H1 (cell line): ENCODE measurements around the gene TCF4. TPM values are rescaled to one million over a fixed set of nuclear protein-coding genes. Genes with fewer than 3 reads are reported as not detected.

Source experiments
- CTCF ChIA-PET: fragments of 300-600 bp; sonication (Branson Sonifier 250); formaldehyde crosslinking; loops from one replicate; lab custom pipeline; 2021; ENCODE audit not compliant: partially characterized antibody; lab: Charles Lee
- POLR2A ChIA-PET: fragments of 300-600 bp; sonication (Branson Sonifier 250); formaldehyde crosslinking; loops from one replicate; lab custom pipeline; 2021; ENCODE audit warnings: inconsistent platforms; ENCODE audit not compliant: partially characterized antibody; lab: Charles Lee
- DNase-seq, 2 experiments: peaks; one replicate each; pipeline versions ENCODE4 v3.0.0 to v3.0.0-alpha.2; 2010 to 2022; ENCODE audit warnings: low spot score in 2 of 2, low read depth in 1 of 2, mixed read lengths in 1 of 2
- FAIRE-seq: peaks from 2 replicates; lab custom pipeline; 2011; peaks lifted over from hg19 to GRCh38; lab: Jason Lieb, UNC
- H2AFZ ChIP-seq: 2 replicates; pipeline ENCODE4 v1.8.1; 2012; ENCODE audit warnings: low read length, inconsistent platforms
- H2AK5ac ChIP-seq: 2 replicates; pipeline ENCODE4 v1.6.1; 2013; ENCODE audit warnings: low read depth, low read length
- H2BK120ac ChIP-seq: replicated peaks from 2 replicates; pipeline ENCODE3; 2013; ENCODE audit warnings: low read depth, low read length, inconsistent platforms
- H2BK12ac ChIP-seq: 2 replicates; pipeline ENCODE4 v1.6.1; 2013; ENCODE audit warnings: low read depth, low read length
- H2BK15ac ChIP-seq: 2 replicates; pipeline ENCODE4 v1.6.1; 2013; ENCODE audit warnings: low read length
- H2BK20ac ChIP-seq: 2 replicates; pipeline ENCODE4 v1.6.1; 2013; ENCODE audit warnings: low read length
- H2BK5ac ChIP-seq: 2 replicates; pipeline ENCODE4 v1.6.1; 2013; ENCODE audit warnings: low read depth, low read length
- H3K14ac ChIP-seq: 2 replicates; pipeline ENCODE4 v1.6.1; 2013; ENCODE audit warnings: inconsistent platforms; ENCODE audit not compliant: insufficient read length
- H3K18ac ChIP-seq: 2 replicates; pipeline ENCODE4 v1.6.1; 2013; ENCODE audit warnings: low read length; ENCODE audit errors: extremely low read depth
- H3K23ac ChIP-seq: 2 replicates; pipeline ENCODE4 v1.6.1; 2013; ENCODE audit warnings: inconsistent platforms; ENCODE audit not compliant: insufficient read length
- H3K23me2 ChIP-seq: 2 replicates; pipeline ENCODE4 v1.6.1; 2013; ENCODE audit warnings: low read depth, low read length
- H3K27ac ChIP-seq: 2 replicates; pipeline ENCODE4 v1.6.1; 2011; ENCODE audit warnings: low read depth, low read length, inconsistent platforms
- H3K27me3 ChIP-seq, 4 experiments: replicated peaks in 1 of 4; 1 replicate in 1 of 4; 2 replicates in 3 of 4; pipeline versions ENCODE4 v1.6.1 to v1.8.1; 2011 to 2013; ENCODE audit warnings: low read length in 3 of 4, mild to moderate bottlenecking in 3 of 4, inconsistent platforms in 2 of 4, mixed read lengths in 2 of 4, moderate library complexity in 1 of 4; ENCODE audit not compliant: control insufficient read depth in 3 of 4, insufficient read depth in 3 of 4; ENCODE audit errors: extremely low read depth in 1 of 4
- H3K36me3 ChIP-seq, 4 experiments: 2 replicates each; pipeline versions ENCODE4 v1.6.1 to v1.8.1; 2011 to 2013; ENCODE audit warnings: mild to moderate bottlenecking in 4 of 4, low read length in 3 of 4, moderate library complexity in 2 of 4, control low read depth in 1 of 4, inconsistent platforms in 1 of 4; ENCODE audit not compliant: insufficient read depth in 4 of 4, control insufficient read depth in 2 of 4
- H3K4ac ChIP-seq: replicated peaks from 2 replicates; pipeline ENCODE3; 2013; ENCODE audit warnings: low read length, low read depth, mixed read lengths, inconsistent platforms; ENCODE audit not compliant: insufficient read length
- H3K4me1 ChIP-seq, 4 experiments: replicated peaks in 1 of 4; 1 replicate in 1 of 4; 2 replicates in 3 of 4; pipeline versions ENCODE4 v1.6.1 to v1.8.1; 2011 to 2013; ENCODE audit warnings: low read length in 3 of 4, inconsistent platforms in 2 of 4, mixed read lengths in 1 of 4; ENCODE audit not compliant: insufficient read depth in 4 of 4, control insufficient read depth in 3 of 4
- H3K4me2 ChIP-seq, 2 experiments: 2 replicates each; pipeline versions ENCODE4 v1.6.1 to v1.8.1; 2011 to 2013; ENCODE audit warnings: low read depth in 2 of 2, low read length in 2 of 2, control low read depth in 1 of 2, inconsistent platforms in 1 of 2, mild to moderate bottlenecking in 1 of 2; ENCODE audit not compliant: insufficient read depth in 1 of 2
- H3K4me3 ChIP-seq, 4 experiments: fragments of 200-600, 300-600 bp in 1 of 4; sonication (generic), shearing (Covaris generic), sonication (Bioruptor Twin) in 1 of 4; 2 replicates each; pipeline versions ENCODE4 v1.5.1 to v1.8.1; 2011 to 2016; ENCODE audit warnings: low read length in 4 of 4, low read depth in 3 of 4, control low read depth in 2 of 4, inconsistent platforms in 2 of 4, mild to moderate bottlenecking in 2 of 4, mixed read lengths in 1 of 4, moderate library complexity in 1 of 4; ENCODE audit not compliant: insufficient read depth in 2 of 4; ENCODE audit errors: extremely low read depth in 1 of 4
- H3K56ac ChIP-seq: replicated peaks from 2 replicates; pipeline ENCODE3; 2013; ENCODE audit warnings: low read depth, mild to moderate bottlenecking, mixed read lengths, low read length, inconsistent platforms; ENCODE audit not compliant: insufficient read length
- H3K79me1 ChIP-seq: 2 replicates; pipeline ENCODE4 v1.6.1; 2013; ENCODE audit warnings: low read depth, low read length, control low read depth
- H3K79me2 ChIP-seq, 2 experiments: 2 replicates each; pipeline versions ENCODE4 v1.6.1 to v1.8.1; 2012 to 2013; ENCODE audit warnings: low read length in 2 of 2, mild to moderate bottlenecking in 2 of 2, inconsistent platforms in 1 of 2; ENCODE audit not compliant: insufficient read depth in 2 of 2, control insufficient read depth in 1 of 2
- H3K9ac ChIP-seq, 4 experiments: replicated peaks in 1 of 4; 1 replicate in 1 of 4; 2 replicates in 3 of 4; pipeline versions ENCODE4 v1.6.1 to v1.8.1; 2011 to 2013; ENCODE audit warnings: low read depth in 3 of 4, low read length in 3 of 4, control low read depth in 2 of 4, mild to moderate bottlenecking in 2 of 4, moderate library complexity in 2 of 4, inconsistent platforms in 1 of 4; ENCODE audit errors: extremely low read depth in 1 of 4
- H3K9me3 ChIP-seq, 2 experiments: 2 replicates each; pipeline versions ENCODE4 v1.6.1 to v1.8.1; 2012 to 2013; ENCODE audit warnings: mild to moderate bottlenecking in 2 of 2, moderate library complexity in 2 of 2, control low read depth in 1 of 2, inconsistent platforms in 1 of 2, low read depth in 1 of 2, low read length in 1 of 2, mixed read lengths in 1 of 2; ENCODE audit not compliant: insufficient read depth in 2 of 2
- H4K20me1 ChIP-seq, 2 experiments: replicated peaks in 1 of 2; 2 replicates each; pipeline versions ENCODE3 to v1.8.1; 2011 to 2013; ENCODE audit warnings: inconsistent platforms in 2 of 2, low read length in 2 of 2, mild to moderate bottlenecking in 1 of 2; ENCODE audit not compliant: insufficient read depth in 2 of 2, control insufficient read depth in 1 of 2
- H4K5ac ChIP-seq: 2 replicates; pipeline ENCODE4 v1.6.1; 2013; ENCODE audit warnings: low read length, low read depth, mixed read lengths, inconsistent platforms; ENCODE audit not compliant: insufficient read length
- H4K8ac ChIP-seq: 2 replicates; pipeline ENCODE4 v1.8.0; 2013; ENCODE audit warnings: mild to moderate bottlenecking, moderate library complexity, low read length, inconsistent platforms; ENCODE audit not compliant: insufficient read depth; ENCODE audit errors: extremely low read depth
- H4K91ac ChIP-seq: replicated peaks from 2 replicates; pipeline ENCODE3; 2013; ENCODE audit warnings: low read length, mixed read lengths, inconsistent platforms; ENCODE audit not compliant: insufficient read length
- FOSL1 ChIP-seq: IDR thresholded peaks from 2 replicates; pipeline ENCODE4 v1.6.1; 2011; ENCODE audit warnings: mild to moderate bottlenecking, low read depth, low read length, moderate library complexity; ENCODE audit not compliant: insufficient read depth
- GABPA ChIP-seq: IDR thresholded peaks from 2 replicates; pipeline ENCODE4 v1.6.1; 2011; ENCODE audit warnings: mild to moderate bottlenecking, low read length, moderate library complexity, borderline replicate concordance; ENCODE audit not compliant: insufficient read depth
- HDAC2 ChIP-seq, 2 experiments: fragments of 300-600 bp in 1 of 2; sonication (generic) in 1 of 2; IDR thresholded peaks; 2 replicates each; pipeline ENCODE4 v1.6.1; 2011 to 2012; ENCODE audit warnings: low read depth in 2 of 2, low read length in 2 of 2, mild to moderate bottlenecking in 2 of 2, moderate library complexity in 2 of 2, borderline replicate concordance in 1 of 2, inconsistent platforms in 1 of 2
- MAFK ChIP-seq: IDR thresholded peaks from 2 replicates; pipeline ENCODE4 v1.6.1; 2012; ENCODE audit warnings: low read depth, mild to moderate bottlenecking, improper control_type of control experiment, low read length
- PHF8 ChIP-seq: fragments of 200-600 bp; sonication (generic); conservative IDR thresholded peaks from 2 replicates; pipeline ENCODE4 v1.7.1; 2012; ENCODE audit warnings: low read depth, mild to moderate bottlenecking, inconsistent platforms, low read length, moderate library complexity
- POLR2AphosphoS5 ChIP-seq: IDR thresholded peaks from 2 replicates; pipeline ENCODE4 v1.6.1; 2011; ENCODE audit warnings: low read depth, low read length
- RFX5 ChIP-seq: IDR thresholded peaks from 2 replicates; pipeline ENCODE4 v1.6.1; 2011; ENCODE audit warnings: low read depth, low read length, improper control_type of control experiment, borderline replicate concordance
- RNF2 ChIP-seq: fragments of 200-900, 300-1000 bp; sonication (generic); IDR thresholded peaks from 2 replicates; pipeline ENCODE4 v1.7.1; 2016; ENCODE audit warnings: borderline replicate concordance, low read depth, mild to moderate bottlenecking, antibody characterized with exemption, low read length; ENCODE audit not compliant: poor library complexity, severe bottlenecking; ENCODE audit errors: missing control alignments
- SIX5 ChIP-seq: IDR thresholded peaks from 2 replicates; pipeline ENCODE4 v1.6.1; 2011; ENCODE audit warnings: mild to moderate bottlenecking, low read depth, low read length
- TAF7 ChIP-seq: optimal IDR thresholded peaks from 2 replicates; pipeline ENCODE3; 2011; ENCODE audit warnings: low read depth, mild to moderate bottlenecking, inconsistent platforms, low read length, moderate library complexity, borderline replicate concordance
- WGBS, 2 experiments: shearing (Covaris generic) in 1 of 2; methylation state at CpG; one replicate each; pipeline versions ENCODE4 v1.1.6 to v1.1.7; 2013 to 2015; ENCODE audit warnings: low lambda C conversion rate in 2 of 2, mixed read lengths in 2 of 2, inconsistent platforms in 1 of 2, low coverage in 1 of 2, missing lambda C conversion rate in 1 of 2; ENCODE audit not compliant: insufficient replicate concordance in 2 of 2, insufficient coverage in 1 of 2, insufficient read length in 1 of 2; ENCODE audit errors: extremely low coverage in 1 of 2, missing lambda C conversion rate in 1 of 2; 5-methylcytosine and 5-hydroxymethylcytosine counted together
- polyA plus RNA-seq, 7 experiments: library from polyadenylated mRNA; depleted of rRNA in 3 of 7; stranded (reverse) in 5 of 7; unstranded in 2 of 7; fragments of >200 nt in 5 of 7; fragments of 200-250 nt in 2 of 7; gene quantifications; 1 replicate in 5 of 7; 2 replicates in 1 of 7; 4 replicates in 1 of 7; pipeline versions ENCODE4 v1.2.1 to v1.2.3, GENCODE V29; 2011 to 2013; ENCODE audit warnings: missing spikeins in 2 of 7, mixed read lengths in 2 of 7
- total RNA-seq: library from RNA; stranded (reverse); fragmentation: NEBNext Ultra II Directional; extraction: Animal tissue kit (Norgen Biotek cat#: 25700); gene quantifications from 2 replicates; pipeline ENCODE4 v1.2.1, GENCODE V29; 2021
- TF ChIP-seq, protein P1 (sequence below): IDR thresholded peaks from 2 replicates; pipeline ENCODE4 v1.6.1; 2012; ENCODE audit warnings: low read length, inconsistent platforms

TCF4 gene
- total and polyA plus RNA-seq, 2 of the 8 experiments (the other 6 are each of a cell fraction or from before 2014, with no cell fraction given): 59.3 to 118 TPM

DNA sequence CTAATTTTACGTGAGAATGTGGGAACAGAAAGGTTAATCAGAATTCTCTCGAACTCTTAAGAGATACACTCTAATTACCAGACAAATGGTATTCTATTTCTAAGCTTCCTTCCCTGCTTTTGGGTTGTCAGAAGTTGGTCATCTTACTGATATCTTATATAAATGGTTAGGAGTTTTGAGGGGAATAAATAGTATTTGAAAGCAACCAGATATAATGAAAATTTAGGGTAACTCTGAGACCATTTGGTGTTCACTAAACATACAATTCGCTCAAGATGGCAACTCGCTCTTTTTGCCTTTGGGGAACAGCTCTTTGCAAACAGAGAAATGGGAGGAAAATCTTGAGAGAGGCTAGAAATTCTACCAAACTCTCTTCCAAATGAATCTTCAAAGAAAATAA is 250.9 kb downstream of the TCF4 start:
- no peak overlapping the region for H2AK5ac ChIP-seq
- WGBS, 2 experiments: 81% methylated on average over 4 of the region's 4 CpGs; no CpG with 5 or more reads in 1 of the 2 experiments
- H3K36me3 ChIP-seq: no peaks in the 10 kb centered on the region; a peak in 1 of 8 replicates
- FAIRE-seq (no peak), DNase-seq (no peak)
- no peaks in the 10 kb centered on the region for H3K79me1 ChIP-seq
- no peak overlapping the region for H2BK20ac ChIP-seq
- no peaks in the 10 kb centered on the region for H3K9me3 ChIP-seq
- no peak overlapping the region for H2AFZ ChIP-seq
- no peak overlapping the region for H3K18ac ChIP-seq
- no peak overlapping the region for H3K14ac ChIP-seq
- H2BK120ac ChIP-seq: no peak overlapping the region
- ChIA-PET POLR2A (no interaction called here), CTCF (interaction anchor here (1.5 kb wide), 1 partner anchor 10 kb away, joined by 4 read pairs; no protein-coding TSS in a partner anchor)
- H3K27me3 ChIP-seq: peaks cover 0 to 1% (median 0%) of the 10 kb centered on the region in 4 experiments; a peak in 1 of 7 replicates
- H2BK12ac ChIP-seq: no peak overlapping the region
- no peak overlapping the region for H2BK5ac ChIP-seq
- H3K4ac ChIP-seq: no peak overlapping the region
- H4K8ac ChIP-seq: no peak overlapping the region
- H3K79me2 ChIP-seq: peaks cover 0 to 15% of the 10 kb centered on the region in 2 experiments; a peak in 2 of 4 replicates
- no peak overlapping the region for H4K91ac ChIP-seq
- no peak overlapping the region for H3K4me3 ChIP-seq
- H3K4me2 ChIP-seq: no peak overlapping the region
- H4K20me1 ChIP-seq: no peaks in the 10 kb centered on the region
- no peak overlapping the region for H3K23ac ChIP-seq
- no peak overlapping the region for H4K5ac ChIP-seq
- no peaks in the 10 kb centered on the region for H3K23me2 ChIP-seq
- no peak overlapping the region for H3K9ac ChIP-seq
- H3K4me1 ChIP-seq: peaks cover 3 to 16% (median 8%) of the 10 kb centered on the region in 4 experiments
- H3K56ac ChIP-seq: no peak overlapping the region
- H2BK15ac ChIP-seq: no peak overlapping the region
- H3K27ac ChIP-seq: no peak overlapping the region
- no peak for TF ChIP-seq GABPA
- no peak for TF ChIP-seq TAF7
- TF ChIP-seq PHF8: no peak
- TF ChIP-seq SIX5: no peak
- TF ChIP-seq MAFK: no peak
- no peak for TF ChIP-seq RNF2
- TF ChIP-seq POLR2AphosphoS5: no peak
- TF ChIP-seq FOSL1: no peak
- no peak for TF ChIP-seq RFX5
- TF ChIP-seq, protein P1, sequence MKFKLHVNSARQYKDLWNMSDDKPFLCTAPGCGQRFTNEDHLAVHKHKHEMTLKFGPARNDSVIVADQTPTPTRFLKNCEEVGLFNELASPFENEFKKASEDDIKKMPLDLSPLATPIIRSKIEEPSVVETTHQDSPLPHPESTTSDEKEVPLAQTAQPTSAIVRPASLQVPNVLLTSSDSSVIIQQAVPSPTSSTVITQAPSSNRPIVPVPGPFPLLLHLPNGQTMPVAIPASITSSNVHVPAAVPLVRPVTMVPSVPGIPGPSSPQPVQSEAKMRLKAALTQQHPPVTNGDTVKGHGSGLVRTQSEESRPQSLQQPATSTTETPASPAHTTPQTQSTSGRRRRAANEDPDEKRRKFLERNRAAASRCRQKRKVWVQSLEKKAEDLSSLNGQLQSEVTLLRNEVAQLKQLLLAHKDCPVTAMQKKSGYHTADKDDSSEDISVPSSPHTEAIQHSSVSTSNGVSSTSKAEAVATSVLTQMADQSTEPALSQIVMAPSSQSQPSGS: no peak
- no peak for TF ChIP-seq HDAC2 (IDR thresholded peaks at IDR 0.05; ENCODE audit: borderline replicate concordance in 1 of 2, low read depth in 2 of 2, low read length in 2 of 2)
